Stimulated activated CD8-positive, alpha-beta memory T cell treated with anti-CD3 and anti-CD28 coated beads, Interleukin-4, amount 100 ng/mL, for 24 hours (primary cell): ENCODE data around the gene TNFRSF13B.
"Not testable (repeated sequence)": the region's sequence is repeated elsewhere in the genome, so short reads cannot be mapped to it uniquely, and the experiment has no call there.

Experiments used
- DNase-seq: peaks from one replicate; pipeline ENCODE4 v3.0.0-alpha.2; 2020; ENCODE audit warnings: low read depth

Gene TNFRSF13B

GRCh38 chr17:16986391-16986790, 14.5 kb upstream of the TNFRSF13B start:
- DNase-seq: no peak

- DNase-seq: no peak
Measured at GRCh38 chr17:16981928-16982327, 10.0 kb upstream of the TNFRSF13B start.

DNA sequence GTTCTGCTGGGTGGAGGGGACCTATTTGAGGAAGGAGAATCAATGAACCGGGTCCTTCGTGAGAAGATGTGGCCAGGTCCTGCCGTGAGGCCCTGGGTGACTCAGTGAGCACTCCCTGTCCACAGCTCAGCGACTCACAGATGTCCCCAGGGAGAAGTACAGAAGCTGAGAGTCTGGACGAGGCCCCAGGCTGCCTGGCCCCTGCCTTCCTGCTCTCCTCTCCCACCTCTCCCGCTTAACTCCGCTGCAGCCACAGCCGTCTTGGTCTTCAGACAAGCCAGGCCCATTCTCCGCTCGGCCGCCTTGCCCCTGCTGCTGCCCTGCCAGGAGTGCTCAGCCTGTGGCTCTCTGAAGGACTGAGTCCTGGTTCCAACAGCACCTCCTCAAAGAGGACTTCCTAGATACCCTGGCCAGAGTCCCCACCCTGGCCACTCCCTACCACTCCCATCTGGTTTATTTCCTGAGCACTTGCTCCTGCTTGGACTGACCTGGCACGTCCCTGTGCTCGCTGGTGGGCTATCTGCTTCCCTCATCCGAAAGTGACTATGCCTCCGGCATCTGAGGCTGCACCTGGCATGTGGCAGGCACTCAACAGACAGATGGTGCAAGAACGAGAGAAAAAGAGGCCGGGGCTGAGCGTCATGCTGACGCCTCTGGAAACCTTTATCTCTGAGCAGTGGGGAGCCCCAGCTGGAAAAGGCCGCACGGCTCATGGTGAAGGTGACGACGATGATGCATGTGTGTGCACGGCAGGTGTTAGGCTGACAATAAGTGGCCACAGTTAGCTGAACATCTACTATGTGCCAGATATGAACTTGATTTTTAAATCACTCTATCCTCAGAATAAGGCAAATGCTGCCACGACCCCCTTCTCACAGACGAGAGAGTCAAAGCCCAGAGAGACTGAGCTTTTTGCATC, 9.2 kb upstream of the TNFRSF13B start:
- DNase-seq: no peak

DNA sequence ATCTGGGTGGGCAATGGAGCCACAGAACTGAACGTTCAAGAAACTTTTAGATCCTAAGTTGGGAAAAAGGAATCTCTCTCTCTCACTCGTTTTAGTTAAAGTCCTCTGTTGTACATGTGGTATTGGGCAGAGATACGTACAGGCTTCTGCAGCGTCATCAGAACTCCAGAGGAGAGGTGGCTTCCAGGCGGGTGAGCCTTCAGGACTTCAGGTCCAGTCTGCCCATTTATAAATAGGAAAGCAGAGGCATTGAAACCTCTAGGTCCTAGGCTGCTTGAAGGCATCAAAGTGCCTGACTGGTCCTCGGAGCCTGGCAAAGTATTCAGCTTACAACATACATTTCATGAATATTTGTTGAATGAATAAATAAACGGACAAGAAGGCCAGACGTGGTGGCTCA, 8.1 kb upstream of the TNFRSF13B start:
- no peak for DNase-seq

DNA sequence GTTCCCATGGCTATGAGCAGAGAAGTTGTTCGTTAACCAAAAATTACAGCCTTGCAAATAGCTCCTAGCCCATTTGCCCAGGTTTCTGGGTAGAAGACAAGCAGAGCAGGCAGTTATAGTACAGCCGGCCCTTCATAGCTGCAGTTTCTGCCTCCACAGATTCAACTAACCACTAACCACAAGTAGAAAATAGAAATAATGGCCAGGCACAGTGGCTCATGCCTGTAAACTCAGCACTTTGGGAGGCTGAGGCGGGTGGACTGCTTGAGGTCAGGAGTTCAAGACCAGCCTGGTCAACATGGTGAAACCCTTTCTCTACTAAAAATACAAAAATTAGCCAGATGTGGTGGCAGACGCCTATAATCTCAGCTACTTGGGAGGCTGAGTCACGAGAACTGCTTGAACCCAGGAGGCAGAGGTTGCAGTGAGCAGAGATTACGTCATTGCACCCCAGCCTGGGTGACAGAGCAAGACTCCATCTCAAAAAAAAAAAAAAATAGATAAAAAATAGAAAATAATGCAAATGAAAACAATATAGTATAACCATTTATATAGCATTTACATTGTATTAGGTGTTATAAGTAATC, 7.4 kb upstream of the TNFRSF13B start:
- not testable (repeated sequence) for DNase-seq

DNA sequence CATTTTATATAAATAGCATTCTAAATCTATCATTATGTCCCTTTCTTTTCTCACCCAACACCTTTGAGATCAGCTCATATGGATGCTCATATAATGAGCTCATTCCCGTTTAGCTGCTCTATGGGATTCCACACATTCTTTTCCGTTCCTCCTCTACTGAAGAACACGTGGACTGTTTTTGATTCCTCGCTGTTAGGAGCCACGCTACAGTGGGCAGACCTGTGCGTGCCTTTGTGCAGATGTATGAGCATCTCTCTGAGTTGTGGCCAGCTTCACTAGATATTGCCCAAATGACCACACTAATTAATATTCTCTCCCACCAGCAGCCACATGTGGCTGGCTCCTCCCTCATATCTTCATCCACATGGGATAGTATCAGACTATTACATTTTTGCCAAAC, 6.0 kb upstream of the TNFRSF13B start:
- DNase-seq: no peak

- DNase-seq: no peak
Measured at GRCh38 chr17:16976725-16977550, 5.0 kb upstream of the TNFRSF13B start.

- no peak for DNase-seq
Measured at GRCh38 chr17:16975744-16976625, 4.1 kb upstream of the TNFRSF13B start.

GRCh38 chr17:16975277-16975651, 3.3 kb upstream of the TNFRSF13B start:
- no peak for DNase-seq

DNA sequence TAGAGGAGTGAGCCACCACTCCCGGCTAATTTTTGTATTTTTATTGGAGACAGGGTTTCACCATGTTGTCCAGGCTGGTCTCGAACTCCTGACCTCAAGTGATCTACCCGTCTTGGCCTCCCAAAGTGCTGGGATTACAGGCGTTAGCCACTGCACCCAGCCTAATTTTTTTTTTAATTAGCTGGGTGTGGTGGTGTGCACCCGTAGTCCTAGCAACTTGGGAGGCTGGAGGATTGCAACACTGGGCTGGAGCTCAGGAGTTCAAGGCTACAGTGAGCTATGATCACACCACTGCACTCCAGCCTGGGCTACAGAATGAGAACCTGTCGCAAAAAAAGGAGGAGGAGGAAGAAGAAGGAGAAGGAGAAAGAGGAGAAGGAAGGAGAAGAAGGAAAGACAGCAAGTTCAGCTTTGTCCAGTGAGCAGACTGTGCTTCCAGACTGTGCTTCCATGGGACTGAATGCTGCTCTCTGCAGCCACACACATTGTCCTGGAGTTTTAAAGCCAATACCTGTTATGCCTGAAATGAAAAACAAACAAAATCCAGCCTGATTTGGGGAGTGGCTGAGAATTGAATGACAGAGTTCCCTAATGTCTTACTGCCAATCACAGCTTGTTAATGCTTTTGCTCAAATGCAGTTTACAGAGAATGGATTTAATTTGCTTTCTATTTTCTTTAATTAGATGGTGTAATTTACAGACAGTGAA, 2.8 kb upstream of the TNFRSF13B start:
- DNase-seq: no peak

- no peak for DNase-seq
Measured at GRCh38 chr17:16973760-16974540, 2.0 kb upstream of the TNFRSF13B start.

DNA sequence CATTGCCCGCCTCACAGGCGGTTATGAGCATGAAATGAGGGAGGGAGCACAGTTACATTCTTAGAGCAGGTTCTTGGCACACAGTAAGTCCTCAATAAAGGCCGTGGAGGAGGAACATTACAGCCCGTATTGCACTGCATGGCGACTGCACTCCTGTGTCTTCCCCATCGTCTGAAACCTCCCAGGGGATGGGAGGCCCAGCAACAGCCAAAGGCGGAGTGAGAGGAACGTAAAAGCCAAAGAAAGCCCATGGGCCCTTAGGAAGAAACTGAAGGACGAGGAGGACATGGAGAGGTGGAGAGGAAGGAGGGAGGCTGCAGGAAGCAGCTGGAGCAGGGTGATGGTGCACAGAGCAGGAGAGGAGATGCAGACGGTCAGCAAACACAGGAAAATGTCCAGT, 1.1 kb upstream of the TNFRSF13B start:
- not testable (repeated sequence) for DNase-seq

DNA sequence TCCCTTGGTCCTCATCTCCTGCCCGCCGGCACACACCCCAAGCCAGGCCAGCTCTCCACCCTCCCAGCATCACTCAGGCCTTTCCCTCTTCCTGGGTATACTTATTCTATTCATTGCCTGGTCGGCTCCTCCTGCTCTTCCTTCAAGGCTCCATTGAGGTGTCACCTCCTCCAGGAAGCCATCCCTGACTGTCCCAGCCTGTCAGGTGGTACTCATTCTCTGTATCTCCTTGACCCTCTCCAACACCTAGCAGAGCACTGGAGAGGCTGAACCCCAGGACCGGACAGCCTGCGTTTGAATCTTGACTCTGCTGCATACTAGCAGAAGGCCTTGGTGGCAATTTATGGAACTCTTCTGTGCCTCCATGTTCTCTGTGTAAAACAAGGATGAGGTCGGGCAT, 428 bp upstream of the TNFRSF13B start:
- no peak for DNase-seq

DNA sequence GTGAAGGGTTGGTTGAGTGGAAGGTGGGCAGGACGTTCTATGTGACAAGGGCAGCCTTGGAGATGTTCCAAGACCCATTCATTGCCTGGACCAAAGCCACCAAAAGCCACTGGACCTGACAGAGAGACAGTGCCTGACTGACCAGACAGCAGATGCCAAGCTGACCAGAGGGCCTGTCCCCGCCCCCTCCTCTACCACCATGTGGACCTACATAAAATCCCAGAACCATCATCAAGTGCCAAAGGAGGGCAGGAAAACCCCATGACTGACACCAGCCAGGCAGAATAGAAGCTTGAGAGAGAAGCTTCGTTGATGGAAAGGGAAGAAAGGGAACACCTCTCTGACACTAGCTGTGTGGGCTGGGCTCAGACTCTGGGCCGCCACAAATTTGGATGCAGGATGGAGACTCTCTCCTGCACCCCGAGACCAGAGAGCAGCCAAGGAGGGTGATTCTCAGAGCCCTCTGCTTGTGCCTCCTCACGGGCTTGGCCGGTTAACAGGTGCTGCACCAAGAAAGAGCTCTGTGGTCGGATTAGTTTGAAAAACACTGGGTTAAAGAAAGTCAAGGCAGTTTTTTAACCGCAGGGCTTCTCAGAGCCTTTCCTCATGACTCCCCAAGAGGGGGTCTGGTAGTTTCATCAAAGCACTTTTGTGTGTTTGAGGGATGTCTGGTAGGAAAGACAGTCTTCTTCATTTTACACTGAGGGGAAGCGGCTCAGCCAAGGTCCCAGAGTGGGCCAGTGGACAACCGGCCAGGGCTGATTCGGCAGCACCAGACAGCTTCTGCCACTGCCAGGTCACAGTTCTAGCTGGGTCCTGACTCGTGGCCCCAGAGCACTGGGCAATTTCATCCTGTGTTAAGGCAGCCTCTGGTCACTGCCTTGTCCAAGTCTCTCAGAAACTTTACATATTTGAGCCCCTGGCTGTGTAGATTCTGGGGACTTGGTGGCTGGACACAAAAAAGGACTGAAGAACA, 1.7 kb downstream of the TNFRSF13B start:
- DNase-seq: no peak

- no peak for DNase-seq
Measured at GRCh38 chr17:16968786-16969185, 3.1 kb downstream of the TNFRSF13B start.

DNA sequence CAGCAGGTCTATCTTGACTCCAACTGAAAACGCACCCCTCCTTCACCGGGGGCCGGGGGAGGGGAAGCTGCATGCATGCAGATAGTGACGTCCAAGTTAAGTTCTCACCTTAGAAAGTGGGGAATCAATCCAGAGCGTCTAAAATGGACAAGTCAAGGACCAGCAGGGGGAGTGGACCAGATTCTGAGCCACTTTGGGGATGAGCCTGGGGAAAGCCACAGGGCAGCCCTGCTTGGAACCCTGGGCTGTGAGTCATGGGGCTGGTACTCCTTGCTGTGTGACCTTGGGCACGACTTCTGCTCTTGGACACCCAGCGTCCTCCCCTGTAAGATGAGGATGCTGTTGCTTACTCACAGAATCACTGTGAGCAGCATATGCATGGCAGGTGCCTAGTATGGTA, 9.1 kb downstream of the TNFRSF13B start:
- DNase-seq: no peak

DNA sequence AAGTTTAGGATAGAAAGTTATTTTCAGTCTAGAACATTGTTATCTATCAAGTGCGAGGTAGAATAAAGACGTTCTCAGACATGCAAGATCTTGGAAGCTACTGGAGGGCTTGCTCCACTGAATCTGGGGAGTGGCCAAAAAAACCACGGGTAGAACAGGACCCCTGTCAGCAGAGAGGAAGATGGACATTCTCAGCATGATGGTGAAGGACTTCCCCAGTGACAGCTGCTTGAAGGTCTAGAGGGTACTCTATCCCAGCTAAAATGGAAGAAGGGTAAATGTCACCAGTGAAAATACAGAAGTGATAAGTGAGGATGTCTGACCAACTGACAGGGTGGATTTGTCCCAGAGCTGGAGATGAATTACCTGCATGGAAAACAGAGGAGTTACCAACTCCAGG, 10.1 kb downstream of the TNFRSF13B start:
- DNase-seq: no peak

GRCh38 chr17:16961022-16961421, 10.9 kb downstream of the TNFRSF13B start:
- not testable (repeated sequence) for DNase-seq

DNA sequence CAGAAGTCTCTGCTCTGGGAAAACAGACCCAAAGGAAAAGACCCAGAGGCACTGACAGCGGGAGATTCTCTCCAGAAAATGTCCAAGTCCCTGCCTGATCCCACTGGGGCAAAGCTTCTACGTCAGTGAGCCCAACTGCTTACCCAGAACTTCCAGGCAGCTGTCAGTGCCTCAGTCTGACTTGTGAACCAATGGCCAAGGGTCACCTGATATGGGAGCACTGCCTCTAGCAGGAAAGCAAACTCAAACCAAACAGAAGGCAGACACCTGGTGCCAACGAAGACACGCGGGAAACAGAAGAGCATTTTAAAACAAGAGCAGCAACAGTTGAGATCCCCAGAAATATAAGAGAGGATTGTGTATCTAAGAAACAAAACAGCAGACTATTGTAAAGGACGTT, 16.9 kb downstream of the TNFRSF13B start:
- DNase-seq: not testable (repeated sequence)
